Liver (tissue), 3 donors: ENCODE results near the gene ERBB4.

Experiments
- CTCF ChIP-seq: fragments of 150-350 bp; IDR thresholded peaks from 2 replicates; pipeline ENCODE4 v1.5.1; 2017; ENCODE audit warnings: improper control_type of control experiment, low read depth, low read length; ENCODE audit not compliant: missing input control
- GABPA ChIP-seq, 2 donors: IDR thresholded peaks in 1 of 2; conservative IDR thresholded peaks in 1 of 2; 2 replicates each; pipeline ENCODE4 v1.6.1; 2016; ENCODE audit warnings: antibody characterized with exemption in 2 of 2, mild to moderate bottlenecking in 1 of 2, moderate library complexity in 1 of 2
- JUND ChIP-seq, 2 donors: IDR thresholded peaks; 2 replicates each; pipeline ENCODE4 v1.6.1; 2016; ENCODE audit warnings: antibody characterized with exemption in 2 of 2
- donor health status: healthy.
- donor health status: healthy.

GRCh38 chr2:211429256-211429920 lies 1109.2 kb downstream of the ERBB4 start:
- TF ChIP-seq GABPA (IDR thresholded peaks at IDR 0.05 in 1 of 2, conservative IDR thresholded peaks at IDR 0.05 in 1 of 2) (no peak), JUND (IDR thresholded peaks at IDR 0.05) (no peak), CTCF (no peak)
